K562 (cell line): ENCODE data around the gene ZNF318. TPM values are rescaled to one million over a fixed set of nuclear protein-coding genes. Genes with fewer than 3 reads are reported as not detected.

Experiments used
- DIDO1 ChIP-seq: fragments of 450-650 bp; IDR thresholded peaks from 2 replicates; pipeline ENCODE4 v1.6.1; 2016; ENCODE audit warnings: low read depth, missing biosample characterization, missing genetic modification characterization
- FOSL1 ChIP-seq: fragments of 200-800 bp; sonication (Bioruptor generic); conservative IDR thresholded peaks from 2 replicates; pipeline ENCODE4 v1.6.1; 2016; ENCODE audit warnings: missing genetic modification characterization, missing compliant biosample characterization
- HDAC6 ChIP-seq: IDR thresholded peaks from 2 replicates; pipeline ENCODE4 v1.6.1; 2012; ENCODE audit warnings: low read depth, mild to moderate bottlenecking, control low read depth, inconsistent platforms, low read length, moderate library complexity
- HNRNPL ChIP-seq: fragments of 200-400 bp; formaldehyde crosslinking; IDR thresholded peaks from 2 replicates; pipeline ENCODE4 v1.6.1; 2017; ENCODE audit warnings: low read depth, mild to moderate bottlenecking, low read length
- HOXB6 ChIP-seq: fragments of 250-450 bp; sonication (Bioruptor Pico); IDR thresholded peaks from 2 replicates; pipeline ENCODE4 v1.5.1; 2022; ENCODE audit warnings: mild to moderate bottlenecking, borderline replicate concordance
- KLF16 ChIP-seq: IDR thresholded peaks from 2 replicates; pipeline ENCODE4 v1.6.1; 2016; ENCODE audit warnings: antibody characterized with exemption
- MEF2A ChIP-seq: IDR thresholded peaks from 2 replicates; pipeline ENCODE4 v1.6.1; 2011; ENCODE audit warnings: low read depth, mild to moderate bottlenecking, low read length, moderate library complexity; ENCODE audit not compliant: control insufficient read depth
- MTA2 ChIP-seq: fragments of 450-650 bp; IDR thresholded peaks from 2 replicates; pipeline ENCODE4 v1.6.1; 2016; ENCODE audit warnings: low read depth
- NCOA1 ChIP-seq: fragments of 450-650 bp; IDR thresholded peaks from 2 replicates; pipeline ENCODE4 v1.6.1; 2016; ENCODE audit warnings: low read depth
- NCOA4 ChIP-seq: fragments of 450-650 bp; IDR thresholded peaks from 2 replicates; pipeline ENCODE4 v1.6.1; 2018; ENCODE audit warnings: mild to moderate bottlenecking; ENCODE audit not compliant: partially characterized antibody
- NR1H2 ChIP-seq: sonication (generic); formaldehyde crosslinking; IDR thresholded peaks from 2 replicates; pipeline ENCODE4 v1.4.0; 2020; ENCODE audit warnings: mild to moderate bottlenecking, missing genetic modification reagents
- PCBP1 ChIP-seq: fragments of 200-400 bp; formaldehyde crosslinking; IDR thresholded peaks from 2 replicates; pipeline ENCODE4 v1.6.1; 2018; ENCODE audit warnings: mild to moderate bottlenecking, low read depth, low read length; ENCODE audit not compliant: poor library complexity, severe bottlenecking
- RFX1 ChIP-seq: fragments of 450-650 bp; IDR thresholded peaks from 2 replicates; pipeline ENCODE4 v1.6.1; 2016; ENCODE audit warnings: mild to moderate bottlenecking, moderate library complexity
- SNIP1 ChIP-seq: fragments of 450-650 bp; IDR thresholded peaks from 2 replicates; pipeline ENCODE4 v1.7.1; 2017; ENCODE audit warnings: low read depth, mild to moderate bottlenecking
- SRSF7 ChIP-seq: fragments of 200-400 bp; formaldehyde crosslinking; optimal IDR thresholded peaks from 2 replicates; pipeline ENCODE3; 2017; ENCODE audit warnings: mild to moderate bottlenecking, low read depth, low read length
- TBP ChIP-seq: optimal IDR thresholded peaks from 2 replicates; pipeline ENCODE3; 2011; ENCODE audit warnings: low read depth, low read length, improper control_type of control experiment
- TCF7L2 ChIP-seq: fragments of 150-350 bp; IDR thresholded peaks from 2 replicates; pipeline ENCODE4 v1.6.1; 2016; ENCODE audit warnings: low read depth, mild to moderate bottlenecking, low read length, moderate library complexity
- TGIF2 ChIP-seq: sonication (generic); formaldehyde crosslinking; IDR thresholded peaks from 2 replicates; pipeline ENCODE4 v1.8.1; 2022; ENCODE audit warnings: mild to moderate bottlenecking, missing genetic modification reagents, moderate library complexity
- ZBTB8A ChIP-seq: fragments of 450-650 bp; IDR thresholded peaks from 2 replicates; pipeline ENCODE4 v1.6.1; 2018; ENCODE audit warnings: mild to moderate bottlenecking, moderate library complexity; ENCODE audit not compliant: partially characterized antibody
- ZNF121 ChIP-seq: sonication (generic); formaldehyde crosslinking; conservative IDR thresholded peaks from 2 replicates; pipeline ENCODE4 v1.8.0; 2022; ENCODE audit warnings: missing genetic modification reagents
- ZNF589 ChIP-seq: fragments of 200-800 bp; sonication (Bioruptor generic); IDR thresholded peaks from 2 replicates; pipeline ENCODE4 v1.6.1; 2016; ENCODE audit warnings: low read depth, missing genetic modification characterization, missing compliant biosample characterization
- ZNF644 ChIP-seq: fragments of 200-800 bp; sonication (Bioruptor generic); IDR thresholded peaks from 2 replicates; pipeline ENCODE4 v1.6.1; 2016; ENCODE audit warnings: low read depth, missing genetic modification characterization, missing compliant biosample characterization
- ZNF699 ChIP-seq: fragments of 250-450 bp; sonication (Bioruptor Pico); IDR thresholded peaks from 2 replicates; pipeline ENCODE4 v1.8.0; 2021; ENCODE audit warnings: mild to moderate bottlenecking, moderate library complexity; ENCODE audit not compliant: insufficient replicate concordance
- polyA plus RNA-seq, 8 experiments: library from polyadenylated mRNA; depleted of rRNA in 4 of 8; stranded (reverse) in 5 of 8; unstranded in 3 of 8; fragments of >200 nt; fragmentation: Nextera tagmentation in 2 of 8; fragmentation: Illumina TruSeq in 1 of 8; extraction: Ambion mirVana in 2 of 8; extraction: Trizol in 1 of 8; gene quantifications; 2 replicates each; pipeline versions ENCODE4 v1.2.1 to v1.2.3, GENCODE V29; 2011 to 2014; ENCODE audit warnings: inconsistent platforms in 1 of 8, missing spikeins in 1 of 8
- total RNA-seq, 7 experiments: library from RNA; depleted of rRNA in 6 of 7; stranded (reverse); fragments of >200 nt in 6 of 7; fragmentation: Illumina TruSeq in 2 of 7; extraction: Trizol in 2 of 7; gene quantifications; 2 replicates each; pipeline versions ENCODE4 v1.2.1 to v1.2.3, GENCODE V29; 2011 to 2021; ENCODE audit warnings: low replicate concordance in 1 of 7
- TF ChIP-seq, protein P1 (sequence below): fragments of 250-450 bp; sonication (Bioruptor Pico); IDR thresholded peaks from 2 replicates; pipeline ENCODE4 v1.6.1; 2021; ENCODE audit warnings: mild to moderate bottlenecking
- TF ChIP-seq, protein P2 (sequence below): fragments of 450-650 bp; formaldehyde crosslinking; conservative IDR thresholded peaks from 2 replicates; pipeline ENCODE4 v1.4.0; 2022; ENCODE audit warnings: mild to moderate bottlenecking, missing genetic modification characterization
- TF ChIP-seq, protein P3 (sequence below): fragments of 250-450 bp; sonication (Bioruptor Pico); IDR thresholded peaks from 2 replicates; pipeline ENCODE4 v1.4.0; 2020; ENCODE audit warnings: mild to moderate bottlenecking, moderate library complexity, borderline replicate concordance

ZNF318 gene
- total and polyA plus RNA-seq, 9 of the 15 experiments (the other 6 are each of a cell fraction or from before 2014, with no cell fraction given): 3.2 to 19.0 (median 9.2) TPM

- TF ChIP-seq SRSF7 (no peak), DIDO1 (tag) (no peak), ZNF699 (CRISPR knock-in tag) (no peak), NCOA1 (peak; percentile 18; the same call in 1 of the 2 replicates), ZNF121 (CRISPR knock-in tag) (no peak), NCOA4 (no peak), FOSL1 (tag) (no peak; the same call in 1 of the 2 replicates), TBP (no peak), PCBP1 (no peak), HNRNPL (no peak), ZBTB8A (no peak), TGIF2 (CRISPR knock-in tag) (no peak), NR1H2 (CRISPR knock-in tag) (no peak), MTA2 (peak; percentile 24; the same call in 1 of the 2 replicates), MEF2A (no peak), HOXB6 (no peak), ZNF589 (CRISPR knock-in tag) (peak; percentile 51; the same call in 1 of the 2 replicates), HDAC6 (no peak), RFX1 (no peak), TCF7L2 (no peak), KLF16 (no peak), SNIP1 (no peak), ZNF644 (tag) (no peak)
- TF ChIP-seq, protein P1, sequence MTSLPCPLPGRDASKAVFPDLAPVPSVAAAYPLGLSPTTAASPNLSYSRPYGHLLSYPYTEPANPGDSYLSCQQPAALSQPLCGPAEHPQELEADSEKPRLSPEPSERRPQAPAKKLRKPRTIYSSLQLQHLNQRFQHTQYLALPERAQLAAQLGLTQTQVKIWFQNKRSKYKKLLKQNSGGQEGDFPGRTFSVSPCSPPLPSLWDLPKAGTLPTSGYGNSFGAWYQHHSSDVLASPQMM (CRISPR knock-in tag): no peak
- TF ChIP-seq, protein P2, sequence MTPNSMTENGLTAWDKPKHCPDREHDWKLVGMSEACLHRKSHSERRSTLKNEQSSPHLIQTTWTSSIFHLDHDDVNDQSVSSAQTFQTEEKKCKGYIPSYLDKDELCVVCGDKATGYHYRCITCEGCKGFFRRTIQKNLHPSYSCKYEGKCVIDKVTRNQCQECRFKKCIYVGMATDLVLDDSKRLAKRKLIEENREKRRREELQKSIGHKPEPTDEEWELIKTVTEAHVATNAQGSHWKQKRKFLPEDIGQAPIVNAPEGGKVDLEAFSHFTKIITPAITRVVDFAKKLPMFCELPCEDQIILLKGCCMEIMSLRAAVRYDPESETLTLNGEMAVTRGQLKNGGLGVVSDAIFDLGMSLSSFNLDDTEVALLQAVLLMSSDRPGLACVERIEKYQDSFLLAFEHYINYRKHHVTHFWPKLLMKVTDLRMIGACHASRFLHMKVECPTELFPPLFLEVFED (CRISPR knock-in tag): no peak
- TF ChIP-seq, protein P3, sequence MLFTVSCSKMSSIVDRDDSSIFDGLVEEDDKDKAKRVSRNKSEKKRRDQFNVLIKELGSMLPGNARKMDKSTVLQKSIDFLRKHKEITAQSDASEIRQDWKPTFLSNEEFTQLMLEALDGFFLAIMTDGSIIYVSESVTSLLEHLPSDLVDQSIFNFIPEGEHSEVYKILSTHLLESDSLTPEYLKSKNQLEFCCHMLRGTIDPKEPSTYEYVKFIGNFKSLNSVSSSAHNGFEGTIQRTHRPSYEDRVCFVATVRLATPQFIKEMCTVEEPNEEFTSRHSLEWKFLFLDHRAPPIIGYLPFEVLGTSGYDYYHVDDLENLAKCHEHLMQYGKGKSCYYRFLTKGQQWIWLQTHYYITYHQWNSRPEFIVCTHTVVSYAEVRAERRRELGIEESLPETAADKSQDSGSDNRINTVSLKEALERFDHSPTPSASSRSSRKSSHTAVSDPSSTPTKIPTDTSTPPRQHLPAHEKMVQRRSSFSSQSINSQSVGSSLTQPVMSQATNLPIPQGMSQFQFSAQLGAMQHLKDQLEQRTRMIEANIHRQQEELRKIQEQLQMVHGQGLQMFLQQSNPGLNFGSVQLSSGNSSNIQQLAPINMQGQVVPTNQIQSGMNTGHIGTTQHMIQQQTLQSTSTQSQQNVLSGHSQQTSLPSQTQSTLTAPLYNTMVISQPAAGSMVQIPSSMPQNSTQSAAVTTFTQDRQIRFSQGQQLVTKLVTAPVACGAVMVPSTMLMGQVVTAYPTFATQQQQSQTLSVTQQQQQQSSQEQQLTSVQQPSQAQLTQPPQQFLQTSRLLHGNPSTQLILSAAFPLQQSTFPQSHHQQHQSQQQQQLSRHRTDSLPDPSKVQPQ (CRISPR knock-in tag): no peak
Observed at GRCh38 chr6:43391440-43392031, 22.1 kb upstream of the ZNF318 start (continued).
